D721Med (cell line): ENCODE results near the gene AGAP1.

Source experiments
- DNase-seq: peaks from one replicate; pipeline ENCODE4 v3.0.0; 2011; ENCODE audit warnings: low spot score; ENCODE audit not compliant: insufficient read length
- FAIRE-seq: peaks from 2 replicates; lab custom pipeline; 2011; peaks lifted over from hg19 to GRCh38; lab: Jason Lieb, UNC
- TF ChIP-seq, protein P1 (sequence below): IDR thresholded peaks from 2 replicates; pipeline ENCODE4 v1.5.1; 2012; ENCODE audit warnings: mild to moderate bottlenecking, control low read depth; ENCODE audit not compliant: insufficient read depth; ENCODE audit errors: missing control alignments

AGAP1 gene

GRCh38 chr2:235844561-235844960 lies 350.7 kb downstream of the AGAP1 start:
- FAIRE-seq (no peak), DNase-seq (no peak)
- TF ChIP-seq, protein P1, sequence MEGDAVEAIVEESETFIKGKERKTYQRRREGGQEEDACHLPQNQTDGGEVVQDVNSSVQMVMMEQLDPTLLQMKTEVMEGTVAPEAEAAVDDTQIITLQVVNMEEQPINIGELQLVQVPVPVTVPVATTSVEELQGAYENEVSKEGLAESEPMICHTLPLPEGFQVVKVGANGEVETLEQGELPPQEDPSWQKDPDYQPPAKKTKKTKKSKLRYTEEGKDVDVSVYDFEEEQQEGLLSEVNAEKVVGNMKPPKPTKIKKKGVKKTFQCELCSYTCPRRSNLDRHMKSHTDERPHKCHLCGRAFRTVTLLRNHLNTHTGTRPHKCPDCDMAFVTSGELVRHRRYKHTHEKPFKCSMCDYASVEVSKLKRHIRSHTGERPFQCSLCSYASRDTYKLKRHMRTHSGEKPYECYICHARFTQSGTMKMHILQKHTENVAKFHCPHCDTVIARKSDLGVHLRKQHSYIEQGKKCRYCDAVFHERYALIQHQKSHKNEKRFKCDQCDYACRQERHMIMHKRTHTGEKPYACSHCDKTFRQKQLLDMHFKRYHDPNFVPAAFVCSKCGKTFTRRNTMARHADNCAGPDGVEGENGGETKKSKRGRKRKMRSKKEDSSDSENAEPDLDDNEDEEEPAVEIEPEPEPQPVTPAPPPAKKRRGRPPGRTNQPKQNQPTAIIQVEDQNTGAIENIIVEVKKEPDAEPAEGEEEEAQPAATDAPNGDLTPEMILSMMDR, result no peak

DNA sequence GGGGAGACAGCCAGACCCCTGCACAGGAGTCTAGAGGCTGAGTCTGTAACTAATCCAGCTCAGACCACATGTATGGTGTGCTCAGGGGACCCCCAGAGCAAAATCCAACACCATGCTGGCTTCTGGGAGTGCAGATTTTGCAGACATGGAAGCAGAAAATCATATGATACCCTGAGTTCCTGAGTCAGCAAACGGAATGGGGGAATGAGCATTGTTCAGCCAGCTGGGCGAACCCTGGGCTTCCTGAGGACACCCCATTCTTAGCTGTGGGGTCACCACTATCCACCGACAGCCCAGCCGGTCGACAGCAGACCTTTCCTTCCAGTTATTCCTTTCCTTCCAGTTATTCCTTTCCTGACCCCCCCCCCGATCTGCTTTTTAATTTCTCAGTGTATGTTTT lies 351.4 kb downstream of the AGAP1 start:
- no peak for FAIRE-seq

DNA sequence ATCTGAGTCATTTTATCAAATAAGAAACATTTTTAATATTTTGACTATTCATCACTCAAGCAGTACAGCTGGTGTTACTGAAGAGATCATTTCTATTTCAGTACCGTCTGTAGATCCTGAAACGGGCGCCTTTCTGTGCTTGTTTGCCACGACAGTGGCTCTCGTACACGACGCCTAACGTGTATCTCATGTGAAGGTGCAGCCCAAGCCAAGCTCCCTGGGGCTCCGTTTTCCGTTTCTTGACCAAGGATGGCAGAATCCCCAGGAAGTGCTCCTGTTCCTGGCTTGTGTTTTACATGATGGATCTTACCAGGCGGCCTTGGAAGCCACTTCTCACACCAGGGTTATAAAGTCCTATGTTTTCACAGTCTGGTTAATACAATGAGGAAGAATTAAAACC lies 353.7 kb downstream of the AGAP1 start:
- FAIRE-seq (no peak), DNase-seq (no peak)
- TF ChIP-seq, protein P1, result no peak

More for the DNA sequence above, 351.4 kb downstream of the AGAP1 start:
- TF ChIP-seq, protein P1, result no peak
- no peak for DNase-seq

DNA sequence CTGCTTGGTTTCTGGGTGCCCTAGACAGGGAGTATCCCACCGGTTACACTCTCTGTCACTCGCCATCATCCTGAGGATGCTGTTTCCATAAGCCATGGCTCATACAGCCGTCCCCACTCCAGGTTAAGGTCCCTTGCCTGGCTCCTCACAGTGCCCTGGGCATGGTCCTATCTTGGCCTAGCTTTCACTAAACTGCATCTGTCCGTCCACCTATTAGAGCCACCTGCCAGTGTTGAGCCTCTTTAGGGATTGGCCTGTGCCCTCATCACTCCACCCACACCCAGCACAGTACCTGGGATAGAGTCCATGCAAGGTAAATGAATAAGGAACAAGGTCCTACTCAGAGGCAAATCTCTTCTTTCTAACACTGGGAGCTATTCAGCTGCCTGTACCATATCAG lies 354.2 kb downstream of the AGAP1 start:
- TF ChIP-seq, protein P1, result no peak
- FAIRE-seq (no peak), DNase-seq (no peak)

DNA sequence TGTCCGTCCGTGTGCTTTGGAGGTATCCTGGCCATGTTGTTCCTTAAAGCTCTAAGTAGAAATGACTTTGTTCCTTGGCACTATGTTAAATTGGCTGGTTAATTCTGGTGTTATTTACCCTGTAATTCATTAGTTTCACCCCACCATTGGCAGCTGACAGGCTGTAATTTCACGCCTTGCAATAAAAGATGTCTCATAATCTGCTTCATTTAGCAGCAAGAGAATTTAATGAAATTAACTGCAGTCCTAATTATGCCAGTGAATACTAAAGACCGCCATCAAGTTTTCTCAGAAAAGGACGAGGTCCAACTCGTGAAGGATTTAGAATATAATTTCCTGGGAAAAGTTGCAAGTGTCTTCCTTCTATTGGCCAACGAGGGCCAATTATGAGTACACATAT lies 355.1 kb downstream of the AGAP1 start:
- DNase-seq, result no peak
- TF ChIP-seq, protein P1, result no peak
- no peak for FAIRE-seq

GRCh38 chr2:235849489-235849888 lies 355.6 kb downstream of the AGAP1 start:
- no peak for DNase-seq
- TF ChIP-seq, protein P1, result no peak

DNA sequence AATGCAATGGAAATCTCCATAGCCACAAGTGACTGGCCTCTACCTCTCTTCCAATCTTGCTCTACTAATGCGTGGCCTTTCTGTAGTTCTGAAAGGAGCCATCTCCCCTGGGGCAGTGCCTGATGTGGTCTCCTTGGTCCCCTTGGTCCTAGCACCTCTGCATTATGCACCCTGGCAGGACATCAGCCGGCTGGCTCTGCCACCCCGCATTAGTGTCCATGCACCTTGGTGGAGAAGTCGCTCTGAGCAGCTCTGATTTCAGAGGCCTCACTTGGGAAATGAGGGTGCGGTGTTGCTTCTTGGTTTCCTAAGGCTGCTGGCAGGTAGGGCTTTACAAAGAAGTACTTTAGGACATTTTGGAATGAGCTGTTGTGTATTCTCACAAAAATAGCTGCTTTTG lies 356.4 kb downstream of the AGAP1 start:
- no peak for DNase-seq
- FAIRE-seq, result no peak
- TF ChIP-seq, protein P1, result no peak

More at GRCh38 chr2:235849489-235849888, 355.6 kb downstream of the AGAP1 start:
- no peak for FAIRE-seq
